Activated T-helper 1 cell treated with anti-CD3 and anti-CD28 coated beads, Interleukin-2, amount 50 U/mL, for 16 hours (primary cell): ENCODE results near the gene KLC1.
"Not testable (repeated sequence)": the region's sequence is repeated elsewhere in the genome, so short reads cannot be mapped to it uniquely, and the experiment has no call there.

Source experiments
- DNase-seq, 2 donors: peaks; one replicate each; pipeline ENCODE4 v3.0.0-alpha.2; 2020; ENCODE audit warnings: low read depth in 1 of 2, low spot score in 1 of 2

KLC1 gene

DNA sequence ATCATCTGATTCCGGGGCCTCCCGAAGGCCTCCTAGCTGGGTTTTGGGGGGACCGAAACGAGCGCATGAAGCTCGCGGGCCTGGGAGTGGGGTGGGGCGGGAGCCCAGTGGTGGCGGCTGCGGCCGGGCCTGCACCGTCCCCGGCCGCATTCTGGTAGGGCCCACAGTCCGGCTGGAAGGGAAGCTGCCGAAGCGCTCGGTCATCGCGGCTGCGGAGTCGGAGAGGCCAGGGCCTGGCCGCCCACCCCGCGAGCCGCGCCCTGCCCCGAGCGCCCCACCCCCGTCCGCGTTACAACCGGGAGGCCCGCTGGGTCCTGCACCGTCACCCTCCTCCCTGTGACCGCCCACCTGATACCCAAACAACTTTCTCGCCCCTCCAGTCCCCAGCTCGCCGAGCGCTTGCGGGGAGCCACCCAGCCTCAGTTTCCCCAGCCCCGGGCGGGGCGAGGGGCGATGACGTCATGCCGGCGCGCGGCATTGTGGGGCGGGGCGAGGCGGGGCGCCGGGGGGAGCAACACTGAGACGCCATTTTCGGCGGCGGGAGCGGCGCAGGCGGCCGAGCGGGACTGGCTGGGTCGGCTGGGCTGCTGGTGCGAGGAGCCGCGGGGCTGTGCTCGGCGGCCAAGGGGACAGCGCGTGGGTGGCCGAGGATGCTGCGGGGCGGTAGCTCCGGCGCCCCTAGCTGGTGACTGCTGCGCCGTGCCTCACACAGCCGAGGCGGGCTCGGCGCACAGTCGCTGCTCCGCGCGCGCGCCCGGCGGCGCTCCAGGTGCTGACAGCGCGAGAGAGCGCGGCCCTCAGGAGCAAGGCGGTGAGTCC is at the start of gene KLC1:
TSS of gene KLC1 (plus strand) at position 528 of the 819 bp plus-strand sequence. CDS start 25,354 bp downstream, outside the sequence.
- peak; percentile 69 to 77 for DNase-seq

GRCh38 chr14:103581206-103581605 is 47.8 kb upstream of the KLC1 start:
- DNase-seq = no peak

DNA sequence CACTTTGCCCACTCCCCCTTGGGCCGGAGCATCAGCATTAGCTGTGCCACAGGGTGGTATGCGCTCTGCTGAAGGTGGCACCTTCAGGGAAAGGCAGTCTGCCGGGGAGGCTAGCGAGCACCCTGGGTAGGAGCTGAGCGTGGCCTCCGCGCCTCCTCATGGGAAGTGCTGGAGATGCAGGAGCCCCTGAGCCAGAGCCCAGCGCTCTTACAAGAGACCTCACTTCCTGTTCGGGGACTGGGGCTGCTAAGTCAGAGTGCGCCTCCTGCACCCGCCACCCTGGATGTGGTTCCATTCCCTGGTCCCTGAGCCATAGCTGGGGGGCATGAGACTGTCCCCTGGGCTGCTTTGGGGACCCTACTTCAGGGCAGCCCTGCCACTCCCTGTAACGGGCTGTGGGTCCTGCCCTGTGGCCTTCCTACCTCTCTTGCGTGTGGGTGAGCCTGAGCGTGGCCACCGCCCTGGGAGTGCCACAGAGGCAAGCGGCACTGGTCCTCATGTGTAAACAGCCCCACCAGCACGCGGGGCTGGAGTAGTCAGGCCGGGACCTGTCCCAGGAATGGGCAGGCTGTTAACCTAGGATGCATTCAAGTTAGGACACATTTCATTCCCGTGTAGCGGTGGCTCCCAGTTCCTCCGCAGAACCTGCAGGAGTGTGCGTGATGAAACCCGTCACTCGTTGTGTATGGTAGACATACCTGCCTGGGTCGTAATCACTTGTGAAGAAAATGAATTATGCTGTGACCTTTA is 46.9 kb upstream of the KLC1 start:
- no peak for DNase-seq

DNA sequence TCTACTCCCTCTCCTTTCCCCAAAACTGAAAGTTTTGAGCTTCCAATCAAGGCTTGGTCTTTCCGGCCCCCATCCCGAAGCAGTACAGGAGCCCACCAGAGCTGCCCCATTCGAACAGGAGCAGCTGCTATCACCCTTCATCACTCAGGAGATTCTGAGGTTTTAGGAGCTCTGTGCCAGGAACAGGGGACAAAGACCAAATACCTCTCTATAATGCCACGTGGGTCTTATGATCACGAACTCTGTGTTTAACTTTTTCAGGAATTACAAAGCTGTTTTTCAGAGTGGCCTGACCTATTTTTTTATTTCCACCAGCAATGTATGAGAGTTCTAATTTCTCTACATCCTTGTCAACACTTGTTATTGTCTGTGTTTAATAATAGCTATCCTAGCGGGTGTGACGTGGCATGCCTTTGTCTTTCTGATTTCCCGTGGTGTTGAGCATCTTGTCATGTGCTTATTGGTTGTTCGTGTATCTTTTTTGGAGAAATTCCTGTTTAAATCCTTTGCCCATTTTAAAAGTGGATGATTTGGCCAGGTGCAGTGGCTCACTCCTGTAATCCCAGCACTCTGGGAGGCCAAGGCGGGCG is 44.6 kb upstream of the KLC1 start:
- no peak for DNase-seq

DNA sequence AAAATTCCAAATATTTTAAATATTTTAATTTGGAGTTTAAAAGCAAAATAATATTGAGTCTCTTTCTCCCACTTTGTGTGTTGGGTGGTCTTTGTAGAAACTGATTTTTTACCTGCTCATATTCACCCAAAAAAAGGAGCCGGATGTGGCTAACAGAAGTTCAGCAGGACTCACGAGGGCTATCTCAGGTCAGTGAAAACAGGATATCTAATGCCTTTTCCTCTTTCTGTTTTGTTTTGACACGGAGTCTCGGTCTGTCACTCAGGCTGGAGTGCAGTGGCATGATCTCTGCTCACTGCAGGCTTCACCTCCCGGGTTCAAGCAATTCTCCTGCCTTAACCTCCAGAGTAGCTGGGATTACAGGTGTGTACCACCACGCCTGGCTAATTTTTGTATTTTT is 35.4 kb upstream of the KLC1 start:
- no peak for DNase-seq

GRCh38 chr14:103594265-103594664 is 34.7 kb upstream of the KLC1 start:
- DNase-seq = no peak

DNA sequence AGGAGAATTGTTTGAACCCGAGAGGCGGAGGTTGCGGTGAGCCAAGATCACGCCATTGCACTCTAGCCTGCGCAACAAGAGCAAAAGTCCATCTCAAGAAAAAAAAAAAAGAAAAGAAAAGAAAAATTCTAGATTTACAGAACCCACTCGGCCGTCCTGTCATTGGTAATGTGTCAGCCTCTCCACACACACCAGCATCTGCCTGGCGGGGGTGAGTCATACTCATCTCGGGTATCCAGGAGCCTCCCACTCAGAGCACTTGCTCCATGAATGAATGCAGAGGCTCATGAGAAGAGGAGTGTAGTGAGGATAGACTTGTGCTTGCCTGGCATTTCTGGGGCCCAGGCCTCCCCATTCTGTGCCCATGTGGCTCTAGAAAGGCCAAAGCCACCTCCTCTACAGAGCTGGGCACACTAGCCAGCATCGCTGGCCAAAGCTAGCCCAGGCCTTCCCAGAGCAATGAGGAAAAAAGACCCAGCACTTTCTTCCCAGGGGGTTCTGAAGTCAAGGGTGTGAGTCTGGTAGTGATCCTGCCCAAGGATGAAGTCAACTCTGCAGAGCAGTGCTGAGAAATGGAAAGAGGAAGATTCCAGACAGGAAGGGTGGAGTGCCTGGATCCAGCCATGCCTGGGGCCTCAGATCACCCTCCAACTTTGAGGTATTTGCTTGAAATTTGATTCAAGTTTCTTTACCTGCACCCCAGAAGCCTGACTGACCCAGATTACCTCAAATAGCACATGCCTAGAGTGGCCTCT is 31.2 kb upstream of the KLC1 start:
- DNase-seq = no peak

DNA sequence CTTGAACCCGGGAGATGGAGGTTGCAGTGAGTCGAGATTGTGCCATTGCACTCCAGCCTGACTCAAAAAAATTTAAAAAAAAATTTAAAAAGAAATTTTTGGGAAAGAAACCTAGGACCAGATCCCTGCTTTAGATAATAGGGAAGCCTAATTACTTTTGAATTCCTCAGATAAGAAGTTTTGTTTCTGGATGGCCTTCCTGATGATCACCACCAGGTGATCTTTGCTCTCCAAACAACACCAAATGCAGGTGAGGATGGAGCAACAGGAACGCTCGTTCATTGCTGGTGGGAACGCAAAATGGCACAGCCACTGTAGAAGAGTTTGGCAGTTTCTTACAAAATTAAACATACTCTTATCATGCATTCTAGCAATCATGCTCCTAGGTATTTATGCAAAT is 28.5 kb upstream of the KLC1 start:
- no peak for DNase-seq

DNA sequence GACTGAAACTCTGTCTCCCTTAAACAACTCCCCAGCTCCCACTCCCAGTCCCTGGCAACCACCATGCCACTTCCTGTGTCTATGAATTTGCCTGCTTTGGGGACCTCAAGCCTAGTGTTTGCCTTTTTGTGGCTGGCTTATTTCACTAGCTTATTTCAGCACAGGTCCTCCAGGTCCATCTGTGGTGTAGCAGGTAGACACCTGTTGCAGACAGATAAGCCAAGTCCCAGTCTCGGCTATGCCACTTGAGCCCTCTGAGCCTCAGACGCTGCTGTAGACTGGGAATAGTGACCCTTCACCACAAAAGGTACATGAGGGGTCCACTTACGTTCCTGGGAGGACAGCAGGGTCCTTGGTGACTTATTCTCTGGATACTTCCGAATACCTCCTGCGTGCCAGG is 24.4 kb upstream of the KLC1 start:
- no peak for DNase-seq

- peak in 1 of 2 donors; percentile 21 for DNase-seq
These were observed 21.9 kb upstream of the KLC1 start for GRCh38 chr14:103606963-103607668.

DNA sequence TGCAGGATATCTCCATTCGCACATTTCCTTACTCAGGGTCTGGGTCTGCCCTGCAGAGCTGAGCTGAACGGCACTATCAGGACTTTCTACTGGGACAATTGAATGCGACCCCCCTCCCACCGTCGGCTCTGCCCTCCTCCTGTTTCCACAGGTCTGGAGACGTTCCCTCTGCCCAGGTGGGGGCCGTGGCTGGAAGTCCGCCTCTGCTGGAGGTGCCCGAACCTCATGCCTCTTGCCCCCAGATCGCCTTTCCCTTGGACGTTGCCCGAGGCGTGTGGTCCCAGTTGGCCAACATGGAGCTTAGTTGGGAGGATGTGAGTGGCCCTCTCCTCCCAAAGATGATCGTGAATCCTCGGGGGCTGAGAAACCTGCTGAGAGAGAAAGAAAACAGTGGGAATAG is 21.2 kb upstream of the KLC1 start:
- no peak for DNase-seq

DNA sequence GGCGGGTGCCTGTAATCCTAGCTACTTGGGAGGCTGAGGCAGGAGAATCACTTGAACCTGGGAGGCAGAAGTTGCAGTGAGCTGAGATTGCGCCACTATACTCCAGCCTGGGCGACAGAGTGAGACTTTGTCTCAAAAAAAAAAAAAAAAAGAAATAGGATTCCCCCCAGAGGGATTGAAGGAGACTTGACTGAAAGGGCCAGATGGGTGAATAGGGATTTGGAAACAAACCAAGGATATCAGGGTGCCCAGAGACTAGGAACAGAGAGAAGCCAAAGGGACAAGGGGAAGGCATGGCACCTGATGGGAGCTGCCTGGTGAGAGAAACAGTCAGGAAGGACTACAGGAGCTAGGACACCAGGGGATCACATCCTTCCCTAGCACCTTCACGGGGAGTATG is 19.9 kb upstream of the KLC1 start:
- DNase-seq = not testable (repeated sequence)

GRCh38 chr14:103611215-103611614 is 17.8 kb upstream of the KLC1 start:
- DNase-seq = no peak

DNA sequence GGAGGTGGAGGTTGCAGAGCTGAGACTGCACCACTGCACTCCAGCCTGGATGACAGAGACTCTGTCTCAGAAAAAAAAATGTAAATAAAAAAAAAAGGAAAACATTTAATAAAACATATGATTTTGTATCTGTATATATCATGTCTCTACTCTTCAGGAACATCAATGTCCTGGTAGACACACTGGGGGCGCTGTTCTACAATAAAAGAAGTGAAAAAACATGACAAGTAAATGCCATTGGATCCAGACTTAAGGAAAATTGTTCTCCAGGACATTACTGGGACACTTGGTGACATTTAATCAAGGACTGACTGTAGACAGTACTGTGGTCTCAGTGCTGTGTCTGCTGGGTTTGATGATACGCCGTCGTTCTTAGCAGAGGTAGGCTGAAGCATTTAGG is 15.5 kb upstream of the KLC1 start:
- DNase-seq = no peak

- DNase-seq = no peak
These were observed 12.2 kb upstream of the KLC1 start for GRCh38 chr14:103616635-103617300.

GRCh38 chr14:103619057-103619456 is 10.0 kb upstream of the KLC1 start:
- no peak for DNase-seq

GRCh38 chr14:103621860-103622259 is 7.2 kb upstream of the KLC1 start:
- no peak for DNase-seq

DNA sequence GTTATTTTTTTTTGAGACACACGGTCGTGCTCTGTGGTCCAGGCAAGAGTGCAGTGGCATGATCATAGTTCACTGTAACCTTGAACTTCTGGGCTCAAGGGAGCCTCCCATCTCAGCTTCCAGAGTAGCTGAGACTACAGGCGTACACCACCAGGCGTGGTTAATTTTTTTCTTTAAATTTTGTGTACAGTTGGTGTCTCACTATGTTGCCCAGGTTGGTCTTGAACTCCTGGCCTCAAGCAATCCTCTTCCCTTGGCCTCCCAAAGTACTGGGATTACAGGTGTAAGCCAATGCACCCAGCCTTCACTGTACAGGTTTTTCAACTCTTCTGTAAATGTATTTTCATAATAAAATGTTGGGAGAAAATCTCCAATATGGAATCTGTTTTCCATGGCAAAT is 5.7 kb upstream of the KLC1 start:
- DNase-seq = no peak

DNA sequence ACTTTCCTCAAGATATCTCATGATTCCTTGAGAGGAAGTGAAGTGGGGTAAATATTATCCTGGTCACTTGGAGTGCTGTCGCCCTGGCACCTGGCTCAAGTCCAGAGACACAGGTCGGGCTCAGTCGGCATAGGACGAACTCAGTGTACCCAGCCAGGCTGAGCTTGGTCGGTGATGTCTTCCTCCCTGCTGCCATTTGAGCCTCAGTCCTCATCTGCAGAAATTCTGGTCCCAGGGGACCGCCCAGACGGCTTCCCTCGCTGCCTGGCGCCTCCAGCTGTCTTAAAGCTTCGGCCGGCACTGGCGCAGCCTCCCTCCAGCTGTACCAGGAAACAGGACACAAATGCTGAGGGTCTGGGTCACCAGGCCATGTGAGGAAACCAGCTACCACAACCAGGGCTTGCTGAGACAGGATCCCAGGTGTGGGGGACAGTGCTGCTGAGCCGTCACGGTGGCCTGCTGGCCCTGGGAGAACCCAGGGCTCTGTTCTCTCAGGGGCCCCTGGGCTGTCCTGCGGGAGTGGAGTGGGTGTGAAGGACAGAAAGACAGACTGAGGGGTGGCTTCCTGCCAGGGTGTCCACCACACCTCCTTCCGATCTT is 5.0 kb upstream of the KLC1 start:
- DNase-seq = no peak

GRCh38 chr14:103624860-103625259 is 4.2 kb upstream of the KLC1 start:
- no peak for DNase-seq
